ENCODE data around the gene GALNT1.

GALNT1 gene

DNA sequence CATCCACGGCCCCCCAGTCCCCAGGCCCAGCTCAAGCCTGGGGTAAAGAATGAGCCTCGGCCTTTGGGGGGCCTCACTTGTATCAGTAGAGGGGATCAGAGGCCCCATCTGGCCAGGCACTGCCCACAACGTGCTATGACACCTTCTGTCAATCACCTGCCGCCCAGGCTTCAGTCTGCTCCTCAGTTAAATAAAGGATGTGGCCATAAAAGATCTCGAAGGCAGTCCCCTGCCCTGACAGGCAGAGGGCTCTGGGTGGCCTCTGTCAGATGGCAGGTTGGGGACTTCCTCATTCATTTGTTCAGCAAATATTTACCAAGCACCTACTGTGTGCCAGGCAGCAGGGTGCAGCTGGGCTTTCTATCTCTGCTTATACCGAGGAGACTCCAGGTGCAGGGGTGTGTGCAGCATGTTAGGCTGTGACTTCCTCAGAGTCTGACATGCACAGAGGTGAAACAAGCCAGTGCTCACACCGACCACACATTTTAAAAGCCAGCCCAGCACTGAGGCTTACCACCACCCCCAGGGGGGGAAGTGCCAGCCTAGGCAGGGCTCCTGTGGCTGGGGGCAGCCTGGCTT is 166.4 kb downstream of the GALNT1 start:
- H3K9me3 Mint-ChIP-seq, result no peaks in the 10 kb centered on the region
- no peaks in the 10 kb centered on the region for H3K36me3 Mint-ChIP-seq (ENCODE audit: low read depth)
- H3K4me3 Mint-ChIP-seq, result no peak overlapping the region
- no peaks in the 10 kb centered on the region for H3K4me1 Mint-ChIP-seq (ENCODE audit: low read depth)
- H3K27ac Mint-ChIP-seq, result no peak overlapping the region
- H3K27me3 Mint-ChIP-seq, result peaks cover 20% of the 10 kb centered on the region

GRCh38 chr18:35749701-35750100 is 168.2 kb downstream of the GALNT1 start:
- H3K36me3 Mint-ChIP-seq (ENCODE audit: low read depth), result no peaks in the 10 kb centered on the region
- no peaks in the 10 kb centered on the region for H3K9me3 Mint-ChIP-seq
- H3K27me3 Mint-ChIP-seq, result peaks cover 12% of the 10 kb centered on the region
- no peaks in the 10 kb centered on the region for H3K4me1 Mint-ChIP-seq (ENCODE audit: low read depth)
- H3K27ac Mint-ChIP-seq, result no peak overlapping the region
- H3K4me3 Mint-ChIP-seq, result no peak overlapping the region

GRCh38 chr18:35750929-35751328 is 169.4 kb downstream of the GALNT1 start:
- H3K4me3 Mint-ChIP-seq, result no peak overlapping the region
- H3K27ac Mint-ChIP-seq, result no peak overlapping the region
- no peaks in the 10 kb centered on the region for H3K36me3 Mint-ChIP-seq (ENCODE audit: low read depth)
- no peaks in the 10 kb centered on the region for H3K4me1 Mint-ChIP-seq (ENCODE audit: low read depth)
- no peaks in the 10 kb centered on the region for H3K9me3 Mint-ChIP-seq
- H3K27me3 Mint-ChIP-seq, result peaks cover 13% of the 10 kb centered on the region

GRCh38 chr18:35753306-35753910 is 171.9 kb downstream of the GALNT1 start:
- no peak overlapping the region for H3K27ac Mint-ChIP-seq
- peaks cover 3% of the 10 kb centered on the region for H3K36me3 Mint-ChIP-seq (ENCODE audit: low read depth)
- H3K27me3 Mint-ChIP-seq, result peaks cover 25% of the 10 kb centered on the region
- no peaks in the 10 kb centered on the region for H3K9me3 Mint-ChIP-seq
- H3K4me1 Mint-ChIP-seq (ENCODE audit: low read depth), result no peaks in the 10 kb centered on the region
- H3K4me3 Mint-ChIP-seq, result no peak overlapping the region

DNA sequence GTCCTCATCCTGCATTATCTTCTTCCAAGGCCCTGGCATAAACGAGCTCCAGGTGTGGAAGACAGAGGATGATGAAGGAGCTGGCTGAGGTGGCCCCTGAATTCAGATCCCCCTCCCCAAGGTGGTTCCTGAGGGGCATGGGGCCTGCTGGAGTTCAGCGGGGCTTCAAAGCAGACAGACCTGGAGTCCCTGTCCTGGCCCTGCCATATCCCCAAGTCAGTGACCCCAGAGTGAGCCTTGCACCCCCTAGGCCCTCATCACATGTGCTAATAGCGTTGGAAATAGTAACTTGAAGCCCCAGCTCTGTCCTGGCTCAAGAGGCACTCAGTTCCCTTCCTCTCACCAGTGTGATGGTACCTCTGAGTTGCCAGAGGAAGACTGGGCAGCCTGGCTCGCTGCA is 172.9 kb downstream of the GALNT1 start:
- Mint-ChIP-seq H3K27me3 (peaks cover 25% of the 10 kb centered on the region), H3K36me3 (ENCODE audit: low read depth) (peaks cover 3% of the 10 kb centered on the region)

DNA sequence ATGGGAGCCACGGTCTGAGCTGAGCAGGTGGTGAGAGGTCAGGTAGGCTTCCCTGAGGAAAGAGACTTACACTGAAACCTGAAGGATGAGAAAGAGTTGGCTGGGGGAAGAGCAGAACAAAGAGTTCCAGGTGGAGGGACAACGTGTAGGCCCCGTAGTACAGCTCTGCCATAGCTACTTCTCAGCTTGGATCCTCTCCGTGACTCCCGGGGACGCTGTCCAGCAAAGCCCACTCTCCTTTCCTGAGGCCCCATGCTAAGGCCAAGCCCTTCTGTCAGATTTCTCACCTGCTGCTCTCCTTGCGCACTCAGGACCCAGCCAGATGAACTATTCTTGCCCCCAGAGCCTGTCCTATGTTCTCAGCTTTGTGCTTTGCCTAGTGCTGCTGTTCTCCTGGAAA is 173.8 kb downstream of the GALNT1 start:
- Mint-ChIP-seq H3K27me3 (peaks cover 22% of the 10 kb centered on the region), H3K9me3 (no peaks in the 10 kb centered on the region), H3K36me3 (ENCODE audit: low read depth) (peaks cover 3% of the 10 kb centered on the region), H3K4me3 (no peak overlapping the region), H3K27ac (no peak overlapping the region), H3K4me1 (ENCODE audit: low read depth) (no peaks in the 10 kb centered on the region)

More for the DNA sequence above, 172.9 kb downstream of the GALNT1 start:
- no peak overlapping the region for H3K4me3 Mint-ChIP-seq
- no peaks in the 10 kb centered on the region for H3K4me1 Mint-ChIP-seq (ENCODE audit: low read depth)
- H3K9me3 Mint-ChIP-seq, result no peaks in the 10 kb centered on the region
- no peak overlapping the region for H3K27ac Mint-ChIP-seq

DNA sequence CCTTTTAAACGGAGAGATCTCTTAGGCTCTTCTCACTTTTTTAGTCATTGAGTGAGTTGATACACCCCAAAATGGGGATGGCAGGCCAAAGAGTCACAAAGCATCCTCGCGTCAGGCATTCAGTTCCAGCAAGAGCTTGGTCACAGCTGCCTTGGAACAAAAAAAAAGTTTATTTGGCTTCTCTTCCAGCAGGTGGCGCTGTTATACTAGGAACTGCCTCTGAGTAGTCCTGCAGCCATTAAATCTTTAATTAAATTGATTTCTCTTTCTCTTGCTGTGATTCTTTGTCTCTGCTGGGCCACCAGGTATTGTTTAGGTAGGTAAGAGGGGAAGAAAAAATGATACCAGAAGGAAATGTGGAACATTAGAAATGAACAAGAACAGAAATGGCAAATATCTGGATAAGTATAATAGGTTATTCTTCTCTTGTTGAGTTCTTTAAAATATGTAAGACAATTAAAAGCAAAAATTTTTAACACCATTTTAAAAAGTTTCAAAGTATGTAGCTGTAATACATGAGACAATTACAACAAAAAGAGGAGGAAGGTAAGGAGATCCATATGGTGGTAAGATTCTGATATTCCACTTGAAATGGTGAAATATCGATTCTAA is 175.1 kb downstream of the GALNT1 start:
- Mint-ChIP-seq H3K9me3 (no peaks in the 10 kb centered on the region), H3K27me3 (peaks cover 25% of the 10 kb centered on the region), H3K4me1 (ENCODE audit: low read depth) (no peaks in the 10 kb centered on the region)

More for the DNA sequence above, 175.1 kb downstream of the GALNT1 start:
- Mint-ChIP-seq H3K4me3 (no peak overlapping the region), H3K27ac (no peak overlapping the region), H3K36me3 (ENCODE audit: low read depth) (peaks cover 3% of the 10 kb centered on the region)
